ENCODE results near the gene KIF26A. TPM values are rescaled to one million over a fixed set of nuclear protein-coding genes. Genes with fewer than 3 reads are reported as not detected.
A peak's percentile ranks its signal among the peaks of the same experiment; 100 is the strongest.

The KIF26A gene
- total RNA-seq, 1 donor, result not detected

DNA sequence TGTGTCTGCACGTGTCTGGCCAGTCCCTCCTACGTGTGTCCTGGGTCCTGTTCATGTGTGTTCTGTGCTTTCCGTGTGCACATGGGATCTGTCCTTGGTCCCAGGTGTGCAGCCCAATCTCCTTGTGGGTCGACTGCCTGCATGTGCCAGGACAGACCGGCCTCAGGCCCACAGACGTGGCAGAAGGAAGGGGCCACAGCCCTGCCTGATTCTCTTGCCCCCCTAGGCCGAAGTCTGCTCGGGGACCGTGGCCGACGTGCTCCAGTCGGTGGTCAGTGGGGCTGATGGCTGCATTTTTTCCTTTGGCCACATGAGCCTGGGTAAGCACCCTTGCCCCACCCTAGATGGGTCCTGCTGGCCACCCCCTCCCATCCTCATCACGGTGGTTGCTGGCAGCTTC is 34.0 kb downstream of the KIF26A start:
- Histone ChIP-seq H3K27me3 (ENCODE audit: insufficient read depth, low read length) (no peaks in the 10 kb centered on the region), H3K9me3 (ENCODE audit: low read depth, low read length) (no peaks in the 10 kb centered on the region)
- no peak for TF ChIP-seq CTCF (IDR thresholded peaks at IDR 0.05; ENCODE audit: extremely low read depth, low read depth, low read length)

GRCh38 chr14:104172880-104173279 is 34.5 kb downstream of the KIF26A start:
- H4K20me1 ChIP-seq (ENCODE audit: insufficient read depth, low read length), result no peaks in the 10 kb centered on the region
- no peak for TF ChIP-seq CTCF (IDR thresholded peaks at IDR 0.05; ENCODE audit: extremely low read depth, low read depth, low read length)
- H3K4me2 ChIP-seq (ENCODE audit: insufficient read depth, low read length), result no peak overlapping the region
- H3K79me2 ChIP-seq (ENCODE audit: insufficient read depth, low read length), result no peaks in the 10 kb centered on the region
- H3K36me3 ChIP-seq (ENCODE audit: insufficient read depth, low read length), result no peaks in the 10 kb centered on the region
- H3K27ac ChIP-seq (ENCODE audit: low read depth, low read length), result no peak overlapping the region
- DNase-seq (ENCODE audit: insufficient read length, low spot score, missing footprints), result no peak
- no peaks in the 10 kb centered on the region for H3K9me3 ChIP-seq (ENCODE audit: low read depth, low read length)
- no peak overlapping the region for H2AFZ ChIP-seq (ENCODE audit: low read length)
- H3K4me1 ChIP-seq (ENCODE audit: insufficient read depth, low read length), result no peaks in the 10 kb centered on the region
- no peak overlapping the region for H3K4me3 ChIP-seq (ENCODE audit: insufficient read depth, low read length)
- H3K27me3 ChIP-seq (ENCODE audit: insufficient read depth, low read length), result no peaks in the 10 kb centered on the region

More for the DNA sequence above, 34.0 kb downstream of the KIF26A start:
- H3K4me1 ChIP-seq (ENCODE audit: insufficient read depth, low read length), result no peaks in the 10 kb centered on the region
- no peaks in the 10 kb centered on the region for H3K79me2 ChIP-seq (ENCODE audit: insufficient read depth, low read length)
- no peaks in the 10 kb centered on the region for H4K20me1 ChIP-seq (ENCODE audit: insufficient read depth, low read length)
- H3K36me3 ChIP-seq (ENCODE audit: insufficient read depth, low read length), result no peaks in the 10 kb centered on the region
- no peak overlapping the region for H3K4me2 ChIP-seq (ENCODE audit: insufficient read depth, low read length)
- DNase-seq (ENCODE audit: insufficient read length, low spot score, missing footprints), result peak; percentile 87
- no peak overlapping the region for H3K4me3 ChIP-seq (ENCODE audit: insufficient read depth, low read length)
- no peak overlapping the region for H2AFZ ChIP-seq (ENCODE audit: low read length)
- no peak overlapping the region for H3K27ac ChIP-seq (ENCODE audit: low read depth, low read length)

DNA sequence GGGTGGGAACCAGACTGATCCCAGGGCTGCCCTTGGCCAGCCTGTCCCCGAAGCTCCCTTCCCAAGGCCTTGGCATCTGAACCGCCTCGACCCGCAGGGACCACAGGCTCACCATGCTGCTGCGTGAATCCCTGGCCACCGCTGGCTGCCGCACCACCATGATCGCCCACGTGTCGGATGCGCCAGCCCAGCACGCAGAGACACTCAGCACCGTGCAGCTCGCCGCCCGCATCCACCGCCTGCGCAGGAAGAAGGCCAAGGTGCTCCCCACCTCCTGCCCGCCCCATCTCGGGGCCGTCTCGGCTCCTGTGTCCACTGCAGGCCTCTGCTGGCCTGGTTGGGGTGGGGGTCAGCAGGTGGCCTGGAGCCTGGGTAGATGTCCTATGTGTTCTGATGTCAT is 35.7 kb downstream of the KIF26A start:
- TF ChIP-seq CTCF (IDR thresholded peaks at IDR 0.05; ENCODE audit: extremely low read depth, low read depth, low read length), result no peak
- Histone ChIP-seq H3K9me3 (ENCODE audit: low read depth, low read length) (no peaks in the 10 kb centered on the region), H4K20me1 (ENCODE audit: insufficient read depth, low read length) (no peaks in the 10 kb centered on the region), H3K4me3 (ENCODE audit: insufficient read depth, low read length) (no peak overlapping the region), H3K27me3 (ENCODE audit: insufficient read depth, low read length) (no peaks in the 10 kb centered on the region), H3K27ac (ENCODE audit: low read depth, low read length) (no peak overlapping the region), H3K4me1 (ENCODE audit: insufficient read depth, low read length) (no peaks in the 10 kb centered on the region), H3K79me2 (ENCODE audit: insufficient read depth, low read length) (no peaks in the 10 kb centered on the region), H2AFZ (ENCODE audit: low read length) (no peak overlapping the region), H3K36me3 (ENCODE audit: insufficient read depth, low read length) (no peaks in the 10 kb centered on the region), H3K4me2 (ENCODE audit: insufficient read depth, low read length) (no peak overlapping the region)
- DNase-seq (ENCODE audit: insufficient read length, low spot score, missing footprints), result no peak

- H3K4me1 ChIP-seq (ENCODE audit: insufficient read depth, low read length), result no peaks in the 10 kb centered on the region
- H3K4me3 ChIP-seq (ENCODE audit: insufficient read depth, low read length), result no peak overlapping the region
- no peaks in the 10 kb centered on the region for H4K20me1 ChIP-seq (ENCODE audit: insufficient read depth, low read length)
- H2AFZ ChIP-seq (ENCODE audit: low read length), result no peak overlapping the region
- H3K27ac ChIP-seq (ENCODE audit: low read depth, low read length), result no peak overlapping the region
- H3K36me3 ChIP-seq (ENCODE audit: insufficient read depth, low read length), result no peaks in the 10 kb centered on the region
- no peak for TF ChIP-seq CTCF (IDR thresholded peaks at IDR 0.05; ENCODE audit: extremely low read depth, low read depth, low read length)
- H3K27me3 ChIP-seq (ENCODE audit: insufficient read depth, low read length), result no peaks in the 10 kb centered on the region
- no peaks in the 10 kb centered on the region for H3K79me2 ChIP-seq (ENCODE audit: insufficient read depth, low read length)
- H3K4me2 ChIP-seq (ENCODE audit: insufficient read depth, low read length), result no peak overlapping the region
- H3K9me3 ChIP-seq (ENCODE audit: low read depth, low read length), result no peaks in the 10 kb centered on the region
- no peak for DNase-seq (ENCODE audit: insufficient read length, low spot score, missing footprints)
Observed at GRCh38 chr14:104175041-104175440, 36.7 kb downstream of the KIF26A start.
